Liver (tissue), 3 donors: ENCODE measurements around the gene ZNF22.

Experiments used
- CTCF ChIP-seq: fragments of 150-350 bp; IDR thresholded peaks from 2 replicates; pipeline ENCODE4 v1.5.1; 2017; ENCODE audit warnings: improper control_type of control experiment, low read depth, low read length; ENCODE audit not compliant: missing input control
- EGR1 ChIP-seq, 2 donors: IDR thresholded peaks; 2 replicates each; pipeline ENCODE4 v1.6.1; 2016 to 2018; ENCODE audit warnings: antibody characterized with exemption in 2 of 2, low read depth in 2 of 2
- HNF4G ChIP-seq: IDR thresholded peaks from 2 replicates; pipeline ENCODE4 v1.6.1; 2016; ENCODE audit warnings: antibody characterized with exemption
- JUND ChIP-seq, 2 donors: IDR thresholded peaks; 2 replicates each; pipeline ENCODE4 v1.6.1; 2016; ENCODE audit warnings: antibody characterized with exemption in 2 of 2
- RAD21 ChIP-seq, 2 donors: IDR thresholded peaks; 2 replicates each; pipeline ENCODE4 v1.6.1; 2016; ENCODE audit warnings: antibody characterized with exemption in 2 of 2, mild to moderate bottlenecking in 2 of 2
- REST ChIP-seq: IDR thresholded peaks from 2 replicates; pipeline ENCODE4 v1.6.1; 2016; ENCODE audit warnings: antibody characterized with exemption, mild to moderate bottlenecking
- RXRA ChIP-seq, 2 donors: IDR thresholded peaks; 2 replicates each; pipeline ENCODE4 v1.6.1; 2017 to 2018; ENCODE audit warnings: antibody characterized with exemption in 2 of 2, mild to moderate bottlenecking in 1 of 2
- TAF1 ChIP-seq: conservative IDR thresholded peaks from 2 replicates; pipeline ENCODE4 v1.6.1; 2016; ENCODE audit warnings: antibody characterized with exemption, mild to moderate bottlenecking
- YY1 ChIP-seq: IDR thresholded peaks from 2 replicates; pipeline ENCODE4 v1.6.1; 2016; ENCODE audit warnings: antibody characterized with exemption, mild to moderate bottlenecking
- ZBTB33 ChIP-seq: IDR thresholded peaks from 2 replicates; pipeline ENCODE4 v1.6.1; 2016; ENCODE audit warnings: antibody characterized with exemption
- donor health status: healthy.
- donor health status: healthy.

GRCh38 chr10:44980309-44981171 lies 20.2 kb upstream of the ZNF22 start:
- no peak for TF ChIP-seq CTCF
- no peak for TF ChIP-seq YY1
- no peak for TF ChIP-seq EGR1 (IDR thresholded peaks at IDR 0.05; ENCODE audit: low read depth in 2 of 2)
- peak; percentile 41 for TF ChIP-seq TAF1
- peak; percentile 13 for TF ChIP-seq REST
- TF ChIP-seq RAD21 (IDR thresholded peaks at IDR 0.05), result peak; percentile 56 to 60
- TF ChIP-seq ZBTB33, result no peak
- TF ChIP-seq HNF4G, result peak; percentile 61
- TF ChIP-seq JUND (IDR thresholded peaks at IDR 0.05), result peak; percentile 16 to 57
- TF ChIP-seq RXRA (IDR thresholded peaks at IDR 0.05), result peak; percentile 86 to 87
